Activated CD8-positive, alpha-beta T cell treated with anti-CD3 and anti-CD28 coated beads, Interleukin-2, amount 10 ng/mL, durations not matched to agents 7 days and 5 days (primary cell): Measurements from ENCODE around the gene CCDC152. TPM values are rescaled to one million over a fixed set of nuclear protein-coding genes. Genes with fewer than 3 reads are reported as not detected.
"Not testable (repeated sequence)": the region's sequence is repeated elsewhere in the genome, so short reads cannot be mapped to it uniquely, and the experiment has no call there.

ENCODE experiments used
- ATAC-seq: fragments of 150-1000 bp; cut with Tn5 transposase; one replicate; pipeline ENCODE4 v1.10.0; 2021; ENCODE audit warnings: moderate library complexity
- CTCF ChIA-PET: fragments of 350-600 bp; sonication (Branson Sonifier 250); formaldehyde crosslinking; loops from one replicate; lab custom pipeline; 2021; ENCODE audit warnings: antibody characterized with exemption; lab: Charles Lee
- POLR2A ChIA-PET: fragments of 350-600 bp; sonication (Branson Sonifier 250); formaldehyde crosslinking; loops from one replicate; lab custom pipeline; 2021; ENCODE audit warnings: antibody characterized with exemption; lab: Charles Lee
- DNase-seq: peaks from one replicate; pipeline ENCODE4 v3.0.0-alpha.2; 2020
- H3K27ac Mint-ChIP-seq: one replicate; pipeline ENCODE4 v1.8.0; 2021; ENCODE audit warnings: mild to moderate bottlenecking, mixed read lengths
- H3K27me3 Mint-ChIP-seq: one replicate; pipeline ENCODE4 v1.8.0; 2021; ENCODE audit warnings: low read depth, mixed read lengths
- H3K36me3 Mint-ChIP-seq: one replicate; pipeline ENCODE4 v1.8.0; 2021; ENCODE audit warnings: low read depth, mixed read lengths
- H3K4me1 Mint-ChIP-seq: one replicate; pipeline ENCODE4 v1.8.0; 2021; ENCODE audit warnings: low read depth, mixed read lengths
- H3K4me3 Mint-ChIP-seq: one replicate; pipeline ENCODE4 v1.8.0; 2021; ENCODE audit warnings: mild to moderate bottlenecking, mixed read lengths
- H3K9me3 Mint-ChIP-seq: one replicate; pipeline ENCODE4 v1.8.0; 2022; ENCODE audit warnings: mixed read lengths; ENCODE audit not compliant: insufficient read depth
- total RNA-seq, 2 experiments: library from RNA; stranded (reverse); gene quantifications; one replicate each; pipeline ENCODE4 v1.2.3, GENCODE V29; 2021

Gene CCDC152
- total RNA-seq, 2 experiments from 2014 or later, result 6.5 to 7.0 TPM

GRCh38 chr5:42806004-42806700 lies 49.5 kb downstream of the CCDC152 start:
- no peak for ATAC-seq
- H3K9me3 Mint-ChIP-seq, result no peaks in the 10 kb centered on the region
- no peak overlapping the region for H3K27ac Mint-ChIP-seq
- H3K4me3 Mint-ChIP-seq, result no peak overlapping the region
- no peak for DNase-seq
- POLR2A ChIA-PET, result no interaction called here
- no peaks in the 10 kb centered on the region for H3K27me3 Mint-ChIP-seq
- H3K36me3 Mint-ChIP-seq, result no peaks in the 10 kb centered on the region
- H3K4me1 Mint-ChIP-seq, result no peaks in the 10 kb centered on the region
- CTCF ChIA-PET, result no interaction called here

- H3K27ac Mint-ChIP-seq, result no peak overlapping the region
- ATAC-seq, result no peak
- H3K27me3 Mint-ChIP-seq, result no peaks in the 10 kb centered on the region
- POLR2A ChIA-PET, result no interaction called here
- no peaks in the 10 kb centered on the region for H3K4me1 Mint-ChIP-seq
- no peaks in the 10 kb centered on the region for H3K36me3 Mint-ChIP-seq
- DNase-seq, result no peak
- no peak overlapping the region for H3K4me3 Mint-ChIP-seq
- no peaks in the 10 kb centered on the region for H3K9me3 Mint-ChIP-seq
- CTCF ChIA-PET, result no interaction called here
Observed at GRCh38 chr5:42806701-42807262, 50.2 kb downstream of the CCDC152 start.

DNA sequence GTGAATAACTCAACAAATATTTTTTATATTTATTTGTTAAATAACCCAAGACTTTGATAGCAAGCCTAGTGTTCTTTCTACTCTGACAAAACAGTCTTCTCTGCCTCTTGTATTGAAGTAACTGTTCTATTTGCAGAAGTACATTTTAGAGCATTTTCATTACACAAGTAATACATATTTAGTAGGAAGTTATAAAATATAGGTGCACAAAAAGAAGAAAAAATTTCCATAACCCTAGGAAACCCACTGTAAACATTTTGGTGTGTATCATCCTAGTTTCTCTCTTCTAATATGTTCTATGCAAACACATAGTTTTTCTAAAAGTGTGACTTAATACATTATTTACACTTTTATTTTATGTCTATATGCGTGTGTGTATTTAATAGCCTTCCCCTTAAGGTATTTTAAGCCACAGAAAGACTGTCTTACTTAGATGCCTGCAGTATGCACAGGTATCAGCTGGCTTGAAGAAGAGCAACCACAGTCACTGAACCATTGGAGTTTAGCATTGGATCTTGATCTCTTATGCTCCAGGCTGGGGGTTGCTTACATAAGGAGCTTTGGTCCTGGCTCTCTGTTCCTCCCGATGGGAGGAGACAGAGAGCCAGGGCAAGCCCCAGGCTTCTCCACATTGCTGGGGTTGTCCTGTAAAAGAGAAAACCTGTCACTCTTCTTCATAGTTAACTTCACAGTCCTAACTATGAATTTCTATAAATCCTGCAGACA lies 51.3 kb downstream of the CCDC152 start:
- Mint-ChIP-seq H3K9me3 (no peaks in the 10 kb centered on the region), H3K36me3 (no peaks in the 10 kb centered on the region), H3K4me1 (no peaks in the 10 kb centered on the region), H3K27ac (no peak overlapping the region), H3K4me3 (no peak overlapping the region), H3K27me3 (no peaks in the 10 kb centered on the region)
- ATAC-seq (no peak), DNase-seq (no peak)
- POLR2A ChIA-PET, result no interaction called here
- CTCF ChIA-PET, result no interaction called here

DNA sequence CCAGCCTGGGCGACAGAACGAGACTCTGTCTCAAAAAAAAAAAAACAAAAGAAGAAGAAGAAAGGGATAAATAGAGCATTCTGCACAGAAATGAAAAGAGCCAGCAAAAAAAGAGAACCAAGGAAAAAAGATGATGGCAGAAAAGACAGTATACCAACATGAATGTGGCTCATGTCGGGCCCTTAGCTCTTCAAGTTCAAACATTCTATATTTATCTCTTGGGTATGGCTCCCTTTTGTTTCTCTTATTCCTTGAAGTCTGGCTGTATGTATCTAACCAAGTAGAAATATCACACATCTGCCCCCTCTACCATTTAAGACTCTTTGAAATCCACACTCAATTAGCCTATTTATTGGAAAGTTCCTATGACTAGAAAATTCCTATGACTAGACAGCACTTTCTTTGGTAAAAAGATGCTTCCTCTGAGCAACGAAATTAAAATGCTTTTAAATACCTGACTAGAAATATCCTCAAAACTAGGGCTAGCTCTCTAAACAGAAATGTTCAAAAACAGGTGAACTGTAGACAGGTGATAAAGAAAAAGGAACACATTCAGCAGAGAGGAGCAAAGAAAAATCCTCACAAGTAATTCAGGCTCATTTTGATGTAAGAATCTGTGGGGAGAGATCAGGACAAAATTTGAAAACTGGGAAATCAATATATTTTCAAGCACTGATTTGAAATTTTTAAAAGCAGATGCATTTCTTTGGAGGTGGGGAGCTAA lies 52.4 kb downstream of the CCDC152 start:
- ATAC-seq (no peak), DNase-seq (no peak)
- H3K36me3 Mint-ChIP-seq, result no peaks in the 10 kb centered on the region
- H3K27me3 Mint-ChIP-seq, result no peaks in the 10 kb centered on the region
- ChIA-PET POLR2A (interaction anchor here (0.6 kb wide), 1 partner anchor 950 kb away, joined by 4 read pairs; no protein-coding TSS in a partner anchor), CTCF (no interaction called here)
- no peaks in the 10 kb centered on the region for H3K9me3 Mint-ChIP-seq
- H3K4me3 Mint-ChIP-seq, result no peak overlapping the region
- H3K27ac Mint-ChIP-seq, result no peak overlapping the region
- no peaks in the 10 kb centered on the region for H3K4me1 Mint-ChIP-seq

DNA sequence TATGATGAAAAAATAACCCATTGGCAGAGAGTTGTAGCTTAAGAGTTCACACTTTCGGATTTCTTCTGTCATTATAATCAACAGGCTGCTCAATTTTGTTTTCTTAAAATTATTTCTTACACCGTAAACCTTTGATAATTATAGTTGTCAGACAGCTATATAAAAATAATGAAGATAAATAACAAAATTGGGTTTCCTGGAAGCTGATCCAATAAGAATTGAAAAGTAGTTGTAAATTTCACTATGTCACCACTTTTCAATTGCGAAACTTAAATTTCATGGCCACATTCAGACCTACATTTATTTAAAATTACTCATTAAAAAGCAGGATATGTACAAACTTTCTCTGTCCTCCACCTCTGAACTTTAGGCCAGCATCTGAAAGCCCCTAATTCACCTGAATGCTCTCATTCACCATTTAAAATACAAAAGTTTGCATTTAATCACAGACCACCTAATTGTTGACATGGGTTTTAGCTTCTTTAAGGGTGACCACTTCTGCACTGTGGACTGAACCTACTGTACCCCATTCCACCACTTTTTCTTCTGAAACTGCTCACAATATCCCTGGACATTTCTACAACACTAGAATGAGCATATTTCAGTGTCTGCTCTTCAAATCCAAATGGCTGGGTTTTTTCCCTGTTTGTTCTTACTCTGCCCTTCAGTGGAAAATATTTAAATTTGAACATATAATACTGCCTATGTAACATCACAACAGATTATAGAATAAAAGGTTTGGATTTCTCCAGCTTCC lies 54.4 kb downstream of the CCDC152 start:
- DNase-seq, result no peak
- H3K4me1 Mint-ChIP-seq, result no peaks in the 10 kb centered on the region
- POLR2A ChIA-PET, result no interaction called here

DNA sequence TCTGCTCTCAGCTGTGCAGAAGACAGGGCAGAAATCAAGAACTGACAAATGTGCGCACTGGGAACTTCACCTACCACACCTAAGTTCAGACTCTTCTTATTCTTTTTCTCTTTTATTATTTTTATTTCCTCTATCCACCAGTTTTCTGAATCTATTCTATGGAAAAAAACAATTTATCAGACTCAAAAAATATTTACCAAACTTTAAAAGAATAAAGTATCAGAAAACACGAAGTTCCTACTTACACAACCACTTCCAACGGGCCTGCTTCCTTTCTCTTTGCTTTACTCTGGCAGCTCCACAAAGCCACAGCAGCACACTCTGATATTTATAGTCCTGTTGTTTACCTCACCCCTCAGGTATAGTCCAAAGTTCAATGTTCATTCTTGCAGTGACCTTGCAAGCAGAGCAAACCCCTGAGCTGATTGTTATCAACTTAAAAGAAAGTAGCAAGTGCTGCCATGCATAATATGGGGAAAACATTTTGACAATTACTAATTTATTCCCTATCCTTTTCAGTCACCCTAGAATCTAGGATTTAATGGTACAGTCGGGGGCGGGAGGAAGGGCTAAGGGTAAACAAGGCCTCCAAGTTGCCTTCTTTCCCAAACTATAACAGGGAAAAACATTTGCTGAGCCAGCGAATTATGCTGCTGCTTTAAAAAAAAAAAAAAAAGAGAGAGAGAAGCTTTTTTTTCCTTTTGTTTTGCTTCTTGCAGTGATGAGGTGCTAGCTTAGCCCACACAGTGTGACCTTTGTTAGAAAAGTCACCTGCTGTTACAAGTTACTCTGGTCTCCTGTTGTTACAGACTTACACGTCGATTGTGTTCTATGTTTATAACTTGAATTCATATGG lies 55.2 kb downstream of the CCDC152 start, which contains the start of gene SELENOP:
Gene SELENOP (minus strand): TSS at position 302 of the 856 bp plus-strand sequence. CDS start 3,539 bp downstream, outside the sequence.
- ChIA-PET CTCF (no interaction called here), POLR2A (no interaction called here)
- DNase-seq (no peak), ATAC-seq (no peak)
- no peaks in the 10 kb centered on the region for H3K36me3 Mint-ChIP-seq
- no peaks in the 10 kb centered on the region for H3K4me1 Mint-ChIP-seq
- H3K27me3 Mint-ChIP-seq, result no peaks in the 10 kb centered on the region
- no peaks in the 10 kb centered on the region for H3K9me3 Mint-ChIP-seq
- H3K4me3 Mint-ChIP-seq, result no peak within 1 kb of the TSS
- H3K27ac Mint-ChIP-seq, result no peak within 1 kb of the TSS

More for the DNA sequence above, 54.4 kb downstream of the CCDC152 start:
- no peaks in the 10 kb centered on the region for H3K9me3 Mint-ChIP-seq
- ATAC-seq, result no peak
- CTCF ChIA-PET, result no interaction called here
- H3K27me3 Mint-ChIP-seq, result no peaks in the 10 kb centered on the region
- no peaks in the 10 kb centered on the region for H3K36me3 Mint-ChIP-seq
- H3K27ac Mint-ChIP-seq, result no peak overlapping the region
- no peak overlapping the region for H3K4me3 Mint-ChIP-seq

GRCh38 chr5:42812620-42813019 lies 56.0 kb downstream of the CCDC152 start:
- Mint-ChIP-seq H3K4me1 (no peaks in the 10 kb centered on the region), H3K27me3 (no peaks in the 10 kb centered on the region), H3K4me3 (no peak overlapping the region), H3K36me3 (no peaks in the 10 kb centered on the region), H3K27ac (no peak overlapping the region), H3K9me3 (no peaks in the 10 kb centered on the region)
- ChIA-PET POLR2A (no interaction called here), CTCF (no interaction called here)
- ATAC-seq (no peak), DNase-seq (no peak)

GRCh38 chr5:42813533-42813932 lies 56.9 kb downstream of the CCDC152 start:
- CTCF ChIA-PET, result no interaction called here
- POLR2A ChIA-PET, result no interaction called here
- no peaks in the 10 kb centered on the region for H3K4me1 Mint-ChIP-seq
- H3K27me3 Mint-ChIP-seq, result no peaks in the 10 kb centered on the region
- H3K4me3 Mint-ChIP-seq, result no peak overlapping the region
- no peaks in the 10 kb centered on the region for H3K9me3 Mint-ChIP-seq
- ATAC-seq (no peak), DNase-seq (no peak)
- H3K27ac Mint-ChIP-seq, result no peak overlapping the region
- H3K36me3 Mint-ChIP-seq, result no peaks in the 10 kb centered on the region

DNA sequence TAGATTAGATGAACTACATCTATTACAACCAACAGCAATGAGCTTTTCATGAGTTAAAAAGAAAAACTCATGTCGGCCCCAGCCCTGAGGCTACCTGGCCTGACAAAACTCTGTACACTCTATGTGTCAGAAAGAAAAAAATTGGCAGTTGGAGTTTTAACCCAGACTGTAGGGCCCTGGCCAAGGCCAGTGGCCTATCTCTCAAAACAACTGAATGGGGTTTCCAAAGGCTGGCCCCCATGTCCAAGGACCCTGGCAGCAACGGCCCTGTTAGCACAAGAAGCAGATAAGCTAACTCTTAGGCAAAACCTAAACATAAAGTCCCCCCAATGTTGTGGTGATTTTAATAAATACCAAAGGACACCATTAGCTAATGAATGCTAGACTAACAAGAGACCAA lies 59.9 kb downstream of the CCDC152 start:
- POLR2A ChIA-PET, H3K27me3 Mint-ChIP-seq: not testable (repeated sequence)

DNA sequence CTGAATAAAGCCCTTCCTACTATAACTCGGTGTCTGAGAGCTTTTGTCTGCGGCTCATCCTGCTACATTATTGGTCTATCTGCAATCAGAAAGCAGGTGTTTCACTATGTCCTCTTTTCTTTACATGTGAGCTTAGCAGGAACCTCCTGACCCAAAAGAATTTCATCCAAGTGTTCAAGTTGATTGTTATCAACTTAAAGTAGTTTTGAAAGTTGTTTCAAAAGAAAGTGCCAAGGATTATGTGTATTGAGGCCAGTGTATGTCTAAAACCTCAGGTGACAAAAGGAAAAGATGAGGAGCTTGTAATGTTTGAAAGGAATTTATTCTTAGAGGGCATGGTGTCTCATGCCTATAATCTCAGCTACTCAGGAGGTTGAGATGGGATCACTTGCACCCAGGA lies 63.1 kb downstream of the CCDC152 start:
- no peaks in the 10 kb centered on the region for H3K27me3 Mint-ChIP-seq
- H3K4me3 Mint-ChIP-seq, result no peak overlapping the region
- no peak for DNase-seq
- ATAC-seq, result no peak
- POLR2A ChIA-PET, result no interaction called here
- no peaks in the 10 kb centered on the region for H3K4me1 Mint-ChIP-seq
- CTCF ChIA-PET, result no interaction called here
- no peaks in the 10 kb centered on the region for H3K36me3 Mint-ChIP-seq
- no peak overlapping the region for H3K27ac Mint-ChIP-seq
- H3K9me3 Mint-ChIP-seq, result no peaks in the 10 kb centered on the region

More for the DNA sequence above, 59.9 kb downstream of the CCDC152 start:
- DNase-seq, H3K4me3 Mint-ChIP-seq, H3K9me3 Mint-ChIP-seq, CTCF ChIA-PET, ATAC-seq, H3K36me3 Mint-ChIP-seq, H3K27ac Mint-ChIP-seq, H3K4me1 Mint-ChIP-seq: not testable (repeated sequence)

- no peaks in the 10 kb centered on the region for H3K4me1 Mint-ChIP-seq
- H3K27me3 Mint-ChIP-seq, result no peaks in the 10 kb centered on the region
- ChIA-PET POLR2A (no interaction called here), CTCF (no interaction called here)
- no peak overlapping the region for H3K4me3 Mint-ChIP-seq
- no peaks in the 10 kb centered on the region for H3K36me3 Mint-ChIP-seq
- no peak for ATAC-seq
- no peak for DNase-seq
- no peaks in the 10 kb centered on the region for H3K9me3 Mint-ChIP-seq
- H3K27ac Mint-ChIP-seq, result no peak overlapping the region
Observed at GRCh38 chr5:42822548-42822947, 65.9 kb downstream of the CCDC152 start.
